SK-N-SH (cell line): ENCODE results near the gene BMP6. TPM values are rescaled to one million over a fixed set of nuclear protein-coding genes. Genes with fewer than 3 reads are reported as not detected.

Experiments
- CTCF ChIA-PET: fragments of 300-600, 350-600 bp; formaldehyde crosslinking; extraction: SDS; loops from one replicate; lab custom pipeline; 2021; lab: Yijun Ruan, JAX
- POLR2A ChIA-PET: fragments of 350-600 bp; sonication (Branson Sonifier 250); formaldehyde crosslinking; extraction: SDS; loops from one replicate; lab custom pipeline; 2020; ENCODE audit warnings: antibody characterized with exemption, inconsistent platforms; lab: Yijun Ruan, JAX
- DNase-seq: peaks from one replicate; pipeline ENCODE4 v3.0.0; 2012
- H2AFZ ChIP-seq: fragments of 200-600 bp; sonication (generic); 2 replicates; pipeline ENCODE4 v1.8.1; 2016; ENCODE audit warnings: antibody characterized with exemption, mild to moderate bottlenecking, low read depth
- H3F3A ChIP-seq: fragments of 200-600 bp; sonication (generic); replicated peaks from 2 replicates; pipeline ENCODE3; 2016; ENCODE audit warnings: antibody characterized with exemption, mild to moderate bottlenecking; ENCODE audit not compliant: insufficient read depth
- H3K27ac ChIP-seq, 2 experiments: fragments of 200-500 bp in 1 of 2; fragments of 200-600 bp in 1 of 2; sonication (Bioruptor generic) in 1 of 2; sonication (generic), shearing (Covaris generic) in 1 of 2; 2 replicates each; pipeline versions ENCODE4 v1.5.1 to v1.6.1; 2014 to 2016; ENCODE audit warnings: low read depth in 2 of 2, inconsistent platforms in 1 of 2, low read length in 1 of 2, mild to moderate bottlenecking in 1 of 2, mixed read lengths in 1 of 2
- H3K27me3 ChIP-seq: fragments of 200-600 bp; sonication (generic), shearing (Covaris generic); 2 replicates; pipeline ENCODE4 v1.6.1; 2016; ENCODE audit warnings: mixed run types; ENCODE audit not compliant: insufficient read depth
- H3K36me3 ChIP-seq, 2 experiments: fragments of 200-500 bp in 1 of 2; fragments of 200-600 bp in 1 of 2; sonication (Bioruptor generic) in 1 of 2; sonication (generic) in 1 of 2; replicated peaks in 1 of 2; 2 replicates each; pipeline versions ENCODE3 to v1.5.1; 2014 to 2016; ENCODE audit warnings: low read length in 1 of 2, mild to moderate bottlenecking in 1 of 2; ENCODE audit not compliant: insufficient read depth in 2 of 2, control insufficient read depth in 1 of 2
- H3K4me1 ChIP-seq, 2 experiments: fragments of 200-500 bp in 1 of 2; fragments of 200-600 bp in 1 of 2; sonication (Bioruptor generic) in 1 of 2; sonication (generic), shearing (Covaris generic) in 1 of 2; 2 replicates each; pipeline versions ENCODE4 v1.5.1 to v1.6.1; 2014 to 2016; ENCODE audit warnings: low read depth in 1 of 2, low read length in 1 of 2, mixed run types in 1 of 2; ENCODE audit not compliant: insufficient read depth in 2 of 2, control insufficient read depth in 1 of 2
- H3K4me2 ChIP-seq: fragments of 200-600 bp; sonication (generic), shearing (Covaris generic); 2 replicates; pipeline ENCODE4 v1.6.1; 2017; ENCODE audit warnings: mixed run types
- H3K4me3 ChIP-seq, 2 experiments: fragments of 200-500 bp in 1 of 2; fragments of 200-600 bp in 1 of 2; sonication (Bioruptor generic) in 1 of 2; sonication (generic), shearing (Covaris generic) in 1 of 2; 2 replicates each; pipeline versions ENCODE4 v1.5.1 to v1.8.1; 2014 to 2016; ENCODE audit warnings: low read depth in 2 of 2, inconsistent platforms in 1 of 2, low read length in 1 of 2, mild to moderate bottlenecking in 1 of 2, mixed read lengths in 1 of 2, moderate library complexity in 1 of 2
- H3K79me2 ChIP-seq: fragments of 200-600 bp; sonication (generic); 2 replicates; pipeline ENCODE4 v1.8.1; 2017; ENCODE audit warnings: mild to moderate bottlenecking; ENCODE audit not compliant: insufficient read depth
- H3K9ac ChIP-seq: fragments of 200-600 bp; sonication (generic); 2 replicates; pipeline ENCODE4 v1.6.1; 2017; ENCODE audit warnings: mixed run types
- H3K9me2 ChIP-seq: fragments of 200-600 bp; sonication (generic); 2 replicates; pipeline ENCODE4 v1.6.1; 2017; ENCODE audit warnings: mixed run types
- H3K9me3 ChIP-seq: fragments of 200-600 bp; sonication (generic); 2 replicates; pipeline ENCODE4 v1.6.1; 2017; ENCODE audit warnings: mixed run types, mild to moderate bottlenecking, moderate library complexity
- H4K20me1 ChIP-seq: fragments of 200-600 bp; sonication (generic); 2 replicates; pipeline ENCODE4 v1.6.1; 2017; ENCODE audit warnings: mild to moderate bottlenecking, mixed run types; ENCODE audit not compliant: insufficient read depth
- CHD2 ChIP-seq: fragments of 150-350 bp; IDR thresholded peaks from 2 replicates; pipeline ENCODE4 v1.6.1; 2018; ENCODE audit warnings: low read length; ENCODE audit not compliant: partially characterized antibody
- ELF1 ChIP-seq: IDR thresholded peaks from 2 replicates; pipeline ENCODE4 v1.4.0; 2012
- EZH2phosphoT487 ChIP-seq: fragments of 200-600 bp; sonication (generic); IDR thresholded peaks from 2 replicates; pipeline ENCODE4 v1.6.1; 2017; ENCODE audit warnings: low read depth, mixed run types, mild to moderate bottlenecking, antibody characterized with exemption, moderate library complexity, borderline replicate concordance
- FOSL2 ChIP-seq: IDR thresholded peaks from 2 replicates; pipeline ENCODE4 v1.4.0; 2012; ENCODE audit warnings: low read depth, mild to moderate bottlenecking, moderate library complexity, borderline replicate concordance
- FOXJ3 ChIP-seq: sonication (generic); formaldehyde crosslinking; IDR thresholded peaks from 2 replicates; pipeline ENCODE4 v1.5.1; 2020; ENCODE audit warnings: mild to moderate bottlenecking, missing genetic modification reagents
- FOXM1 ChIP-seq: IDR thresholded peaks from 2 replicates; pipeline ENCODE4 v1.4.0; 2012; ENCODE audit warnings: low read depth, mild to moderate bottlenecking
- GABPA ChIP-seq: IDR thresholded peaks from 2 replicates; pipeline ENCODE4 v1.4.0; 2012; ENCODE audit warnings: low read depth, mild to moderate bottlenecking
- JUND ChIP-seq: IDR thresholded peaks from 2 replicates; pipeline ENCODE4 v1.4.0; 2012
- MAX ChIP-seq: IDR thresholded peaks from 2 replicates; pipeline ENCODE4 v1.4.0; 2012; ENCODE audit warnings: low read depth
- MEF2A ChIP-seq: IDR thresholded peaks from 2 replicates; pipeline ENCODE4 v1.4.0; 2012; ENCODE audit warnings: low read depth, borderline replicate concordance
- MXI1 ChIP-seq: IDR thresholded peaks from 2 replicates; pipeline ENCODE4 v1.6.1; 2012; ENCODE audit warnings: mild to moderate bottlenecking, low read depth, low read length, improper control_type of control experiment
- NFIC ChIP-seq: IDR thresholded peaks from 2 replicates; pipeline ENCODE4 v1.4.0; 2012; ENCODE audit warnings: borderline replicate concordance
- NRF1 ChIP-seq: IDR thresholded peaks from 2 replicates; pipeline ENCODE4 v1.6.1; 2012; ENCODE audit warnings: low read depth, mild to moderate bottlenecking, low read length
- PBX3 ChIP-seq: IDR thresholded peaks from 2 replicates; pipeline ENCODE4; 2012
- POLR2AphosphoS5 ChIP-seq: IDR thresholded peaks from 2 replicates; pipeline ENCODE4 v1.6.1; 2012; ENCODE audit warnings: low read depth, low read length
- RCOR1 ChIP-seq: fragments of 150-350 bp; IDR thresholded peaks from 2 replicates; pipeline ENCODE4 v1.6.1; 2017; ENCODE audit warnings: antibody characterized with exemption, low read length
- RFX5 ChIP-seq: IDR thresholded peaks from 2 replicates; pipeline ENCODE4 v1.6.1; 2012; ENCODE audit warnings: mild to moderate bottlenecking, improper control_type of control experiment, low read length
- SIN3A ChIP-seq: IDR thresholded peaks from 2 replicates; pipeline ENCODE4 v1.6.1; 2012; ENCODE audit warnings: low read depth, mild to moderate bottlenecking, low read length, moderate library complexity, borderline replicate concordance
- TEAD4 ChIP-seq: IDR thresholded peaks from 2 replicates; pipeline ENCODE4 v1.4.0; 2012; ENCODE audit warnings: mild to moderate bottlenecking, borderline replicate concordance; ENCODE audit not compliant: insufficient read depth
- USF1 ChIP-seq: IDR thresholded peaks from 2 replicates; pipeline ENCODE4 v1.4.0; 2012; ENCODE audit warnings: low read depth, borderline replicate concordance
- YY1 ChIP-seq: IDR thresholded peaks from 2 replicates; pipeline ENCODE4 v1.4.0; 2012; ENCODE audit warnings: low read depth, mild to moderate bottlenecking
- ZBTB33 ChIP-seq: IDR thresholded peaks from 2 replicates; pipeline ENCODE4 v1.4.0; 2012; ENCODE audit warnings: low read depth, borderline replicate concordance
- WGBS: methylation state at CpG from one replicate; pipeline ENCODE4 v1.1.6; 2017; ENCODE audit warnings: low lambda C conversion rate; 5-methylcytosine and 5-hydroxymethylcytosine counted together
- polyA plus RNA-seq, 3 experiments: library from polyadenylated mRNA; depleted of rRNA; stranded (reverse); fragments of >200 nt; gene quantifications; 2 replicates each; pipeline ENCODE4 v1.2.3, GENCODE V29; 2012

Gene BMP6
- polyA plus RNA-seq, 1 of the 3 experiments (the other 2 are of a cell fraction) = not detected

GRCh38 chr6:7893342-7893741 lies 167.4 kb downstream of the BMP6 start:
- H4K20me1 ChIP-seq = no peaks in the 10 kb centered on the region
- CTCF ChIA-PET = interaction anchor here (1.0 kb wide), 1 partner anchor 113 kb away, joined by 3 read pairs; no protein-coding TSS in a partner anchor
- POLR2A ChIA-PET = no interaction called here

GRCh38 chr6:7894262-7895124 lies 168.6 kb downstream of the BMP6 start:
- ChIA-PET CTCF (interaction anchor here (1.1 kb wide), 1 partner anchor 14 kb away, joined by 3 read pairs; no protein-coding TSS in a partner anchor), POLR2A (interaction anchor here (0.5 kb wide), 1 partner anchor 15 kb away, joined by 3 read pairs; no protein-coding TSS in a partner anchor)
- no peak overlapping the region for H3K4me2 ChIP-seq
- H4K20me1 ChIP-seq = no peaks in the 10 kb centered on the region
- H3K9me3 ChIP-seq = no peaks in the 10 kb centered on the region
- WGBS = 70% methylated on average over 9 of the region's 13 CpGs
- no peaks in the 10 kb centered on the region for H3K79me2 ChIP-seq
- no peak overlapping the region for H3K9ac ChIP-seq
- H3K9me2 ChIP-seq = no peaks in the 10 kb centered on the region
- H3K36me3 ChIP-seq = peaks cover 68 to 88% of the 10 kb centered on the region in 2 experiments
- no peaks in the 10 kb centered on the region for H3K27me3 ChIP-seq
- peaks cover 4% of the 10 kb centered on the region for H3F3A ChIP-seq
- no peak overlapping the region for H2AFZ ChIP-seq
- no peak overlapping the region for H3K4me3 ChIP-seq
- peak overlapping the region in 1 of 2 experiments; percentile 7; a peak in 1 of 4 replicates for H3K27ac ChIP-seq
- peaks cover 0 to 9% of the 10 kb centered on the region in 2 experiments; a peak in 1 of 4 replicates for H3K4me1 ChIP-seq
- peak; percentile 61 for DNase-seq
- no peak for TF ChIP-seq TEAD4
- no peak for TF ChIP-seq ELF1
- TF ChIP-seq GABPA = no peak
- no peak for TF ChIP-seq FOXM1
- TF ChIP-seq SIN3A = no peak
- peak; percentile 47; the same call in 1 of the 2 replicates for TF ChIP-seq MXI1
- no peak for TF ChIP-seq POLR2AphosphoS5
- peak; percentile 74; the same call in 1 of the 2 replicates for TF ChIP-seq RCOR1
- no peak for TF ChIP-seq YY1
- TF ChIP-seq JUND = no peak
- TF ChIP-seq FOSL2 = no peak
- TF ChIP-seq NRF1 = no peak
- no peak for TF ChIP-seq RFX5
- TF ChIP-seq USF1 = no peak
- TF ChIP-seq EZH2phosphoT487 = no peak
- TF ChIP-seq ZBTB33 = no peak
- no peak for TF ChIP-seq NFIC
- TF ChIP-seq CHD2 = peak; percentile 34
- no peak for TF ChIP-seq PBX3
- no peak for TF ChIP-seq MAX

More at GRCh38 chr6:7893342-7893741, 167.4 kb downstream of the BMP6 start:
- H3K4me3 ChIP-seq = no peak overlapping the region
- H3K4me2 ChIP-seq = no peak overlapping the region
- no peak overlapping the region for H3K9ac ChIP-seq
- no peaks in the 10 kb centered on the region for H3K27me3 ChIP-seq
- no peaks in the 10 kb centered on the region for H3K79me2 ChIP-seq
- 96% methylated on average over 12 of the region's 12 CpGs for WGBS
- no peaks in the 10 kb centered on the region for H3F3A ChIP-seq
- no peak overlapping the region for H2AFZ ChIP-seq
- H3K27ac ChIP-seq = no peak overlapping the region
- TF ChIP-seq MEF2A (no peak), FOXJ3 (CRISPR knock-in tag) (no peak), ELF1 (no peak)
- H3K4me1 ChIP-seq = peaks cover 0 to 9% of the 10 kb centered on the region in 2 experiments; a peak in 1 of 4 replicates
- H3K36me3 ChIP-seq = peaks cover 65 to 88% of the 10 kb centered on the region in 2 experiments
- no peak for DNase-seq
- H3K9me2 ChIP-seq = no peaks in the 10 kb centered on the region
- H3K9me3 ChIP-seq = no peaks in the 10 kb centered on the region
